ENCODE results near the gene GALK2.
"Not testable (repeated sequence)": the region's sequence is repeated elsewhere in the genome, so short reads cannot be mapped to it uniquely, and the experiment has no call there.

GALK2 gene

GRCh38 chr15:49164865-49165264 lies 5.2 kb upstream of the GALK2 start:
- no peak for DNase-seq (ENCODE audit: low read depth in 2 of 2)

- no peak for DNase-seq (ENCODE audit: low read depth in 2 of 2)
These were observed 2.0 kb upstream of the GALK2 start for GRCh38 chr15:49168016-49168415.

GRCh38 chr15:49171790-49172189 lies 1.7 kb downstream of the GALK2 start:
- no peak for DNase-seq (ENCODE audit: low read depth in 2 of 2)

GRCh38 chr15:49174902-49175301 lies 4.9 kb downstream of the GALK2 start:
- DNase-seq (ENCODE audit: low read depth in 2 of 2): no peak

- not testable (repeated sequence) for DNase-seq (ENCODE audit: low read depth in 2 of 2)
These were observed 5.7 kb downstream of the GALK2 start for GRCh38 chr15:49175582-49176397.

GRCh38 chr15:49178497-49178896 lies 8.4 kb downstream of the GALK2 start:
- no peak for DNase-seq (ENCODE audit: low read depth in 2 of 2)

DNA sequence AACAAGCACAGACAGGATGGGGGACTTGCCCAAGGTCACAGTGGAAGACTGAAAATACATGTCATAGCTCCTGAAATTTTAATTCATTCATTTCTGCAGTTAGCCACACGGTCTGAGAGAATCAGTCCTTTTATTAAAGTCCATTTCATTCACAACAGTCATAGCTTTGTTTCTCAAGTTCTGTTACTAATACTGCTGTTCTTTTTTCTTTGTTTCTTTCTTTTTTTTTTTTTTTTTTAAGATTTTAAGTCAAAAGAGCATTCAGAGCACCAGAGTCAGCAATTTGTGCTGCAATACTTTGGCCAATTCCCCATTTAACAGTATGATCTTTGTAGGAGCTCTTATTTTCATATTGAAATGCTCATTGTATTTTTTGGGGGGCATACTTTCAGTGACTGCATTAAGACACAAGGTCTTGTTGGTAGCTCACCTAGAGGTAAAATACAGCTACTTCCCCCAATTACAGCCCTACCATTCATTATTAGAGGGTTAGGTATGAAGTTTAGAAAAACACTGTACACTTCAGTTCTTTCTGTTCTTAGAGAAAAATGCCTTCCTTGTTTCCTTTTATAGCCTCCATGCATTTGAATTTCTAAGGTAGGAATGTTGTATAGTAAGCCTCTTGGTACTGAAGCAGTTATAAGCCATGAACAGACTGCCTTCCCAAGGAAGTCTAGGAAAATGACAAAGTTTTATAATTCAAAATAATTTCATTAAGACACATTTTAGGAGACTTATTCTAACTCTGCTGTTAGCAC lies 9.6 kb downstream of the GALK2 start:
- DNase-seq (ENCODE audit: low read depth in 2 of 2): no peak

DNA sequence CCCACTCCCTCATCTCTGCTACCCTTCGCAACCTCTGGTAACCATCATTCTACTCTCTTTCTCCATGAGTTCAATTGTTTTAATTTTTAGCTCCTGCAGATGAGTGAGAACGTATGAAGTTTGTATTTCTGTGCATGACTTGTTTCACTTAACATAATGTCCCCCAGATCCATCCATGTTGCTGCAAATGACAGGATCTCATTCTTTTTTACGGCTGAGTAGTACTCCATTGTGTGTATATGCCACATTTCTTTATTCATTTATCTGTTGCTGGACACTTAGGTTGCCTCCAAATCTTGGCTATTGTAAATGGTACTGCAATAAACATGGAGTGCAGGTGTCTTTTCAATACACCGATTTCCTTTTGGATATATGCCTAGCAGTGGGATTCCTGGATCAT lies 12.1 kb downstream of the GALK2 start:
- no peak for DNase-seq (ENCODE audit: low read depth in 2 of 2)

DNA sequence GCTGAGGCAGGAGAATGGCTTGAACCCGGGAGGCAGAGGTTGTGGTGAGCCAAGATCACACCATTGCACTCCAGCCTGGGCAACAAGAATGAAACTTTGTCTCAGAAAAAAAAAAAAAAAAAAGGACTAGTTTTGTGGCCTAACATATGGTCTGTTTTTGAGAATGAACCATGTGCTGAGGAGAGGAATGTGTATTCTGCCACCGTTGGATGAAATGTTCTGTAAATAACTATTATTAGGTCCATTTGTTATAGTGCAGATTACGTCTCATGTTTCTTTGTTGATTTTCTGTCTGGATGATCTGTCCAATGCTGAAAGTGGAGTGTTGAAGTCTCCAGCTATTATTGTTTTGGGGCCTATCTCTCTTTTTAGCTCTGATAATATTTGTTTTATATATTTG lies 13.7 kb downstream of the GALK2 start:
- not testable (repeated sequence) for DNase-seq (ENCODE audit: low read depth in 2 of 2)

- DNase-seq (ENCODE audit: low read depth in 2 of 2): no peak
These were observed 15.4 kb downstream of the GALK2 start for GRCh38 chr15:49185473-49185872.

- no peak for DNase-seq (ENCODE audit: low read depth in 2 of 2)
These were observed 17.6 kb downstream of the GALK2 start for GRCh38 chr15:49187549-49188245.

GRCh38 chr15:49188933-49189332 lies 18.9 kb downstream of the GALK2 start:
- no peak for DNase-seq (ENCODE audit: low read depth in 2 of 2)

GRCh38 chr15:49189631-49190030 lies 19.6 kb downstream of the GALK2 start:
- DNase-seq (ENCODE audit: low read depth in 2 of 2): no peak

- DNase-seq (ENCODE audit: low read depth in 2 of 2): no peak
These were observed 20.5 kb downstream of the GALK2 start for GRCh38 chr15:49190586-49190985.

- no peak for DNase-seq (ENCODE audit: low read depth in 2 of 2)
These were observed 21.8 kb downstream of the GALK2 start for GRCh38 chr15:49191892-49192291.

DNA sequence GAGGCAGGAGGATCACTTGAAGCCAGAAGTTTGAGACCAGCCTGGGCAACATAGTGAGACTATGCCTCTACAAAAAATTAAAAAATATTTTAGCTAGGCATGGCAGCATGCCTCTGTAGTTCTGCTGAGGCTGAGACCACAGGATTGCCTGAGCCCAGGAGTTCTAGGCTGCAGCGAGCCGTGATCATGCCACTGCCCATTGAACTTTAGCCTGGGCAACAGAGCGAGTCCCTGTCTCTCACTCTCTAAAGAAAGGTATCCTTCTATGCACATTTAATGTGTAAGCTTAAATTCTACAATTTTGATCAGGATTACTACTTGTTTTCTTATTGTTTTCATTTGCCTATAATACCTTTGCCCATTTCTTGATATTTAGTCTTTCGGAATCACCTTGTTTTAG lies 26.8 kb downstream of the GALK2 start:
- no peak for DNase-seq (ENCODE audit: low read depth in 2 of 2)

DNA sequence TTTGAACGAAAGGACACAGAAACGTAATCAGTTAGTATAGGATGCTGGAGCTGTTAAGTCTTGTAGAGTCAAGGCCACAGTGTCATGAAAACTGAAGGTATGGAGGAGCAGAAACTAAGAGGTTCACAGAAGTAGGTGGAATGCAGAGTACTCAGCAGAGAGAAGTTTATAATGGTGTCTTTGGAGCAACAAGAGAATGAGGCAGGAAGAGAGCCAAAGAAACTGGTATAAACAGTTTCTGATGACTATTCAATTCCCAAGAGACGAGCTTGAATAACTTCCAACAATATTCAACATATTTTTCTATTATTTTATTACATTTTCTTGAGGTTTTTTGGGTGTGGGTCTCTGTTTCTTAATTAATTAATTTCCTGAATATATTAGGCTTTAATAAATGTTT lies 29.6 kb downstream of the GALK2 start:
- no peak for DNase-seq (ENCODE audit: low read depth in 2 of 2)

- no peak for DNase-seq (ENCODE audit: low read depth in 2 of 2)
These were observed 30.3 kb downstream of the GALK2 start for GRCh38 chr15:49200347-49200746.

DNA sequence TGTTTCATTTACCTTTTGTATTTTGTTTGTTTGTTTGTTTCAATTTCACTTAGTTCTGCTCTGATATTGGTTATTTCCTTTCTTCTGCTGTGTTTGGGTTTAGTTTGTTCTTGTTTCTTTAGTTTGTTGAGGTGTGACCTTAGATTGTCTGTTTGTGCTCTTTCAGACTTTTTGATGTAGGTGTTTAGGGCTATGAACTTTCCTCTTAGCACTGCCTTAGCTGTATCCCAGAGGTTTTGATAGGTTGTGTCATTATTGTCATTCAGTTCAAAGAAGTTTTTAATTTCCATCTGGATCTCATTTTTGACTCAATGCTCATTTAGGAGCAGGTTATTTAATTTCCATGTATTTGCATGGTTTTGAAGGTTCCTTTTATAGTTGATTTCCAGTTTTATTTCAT lies 38.1 kb downstream of the GALK2 start:
- not testable (repeated sequence) for DNase-seq (ENCODE audit: low read depth in 2 of 2)

- no peak for DNase-seq (ENCODE audit: low read depth in 2 of 2)
These were observed 42.9 kb downstream of the GALK2 start for GRCh38 chr15:49212897-49213296.

DNA sequence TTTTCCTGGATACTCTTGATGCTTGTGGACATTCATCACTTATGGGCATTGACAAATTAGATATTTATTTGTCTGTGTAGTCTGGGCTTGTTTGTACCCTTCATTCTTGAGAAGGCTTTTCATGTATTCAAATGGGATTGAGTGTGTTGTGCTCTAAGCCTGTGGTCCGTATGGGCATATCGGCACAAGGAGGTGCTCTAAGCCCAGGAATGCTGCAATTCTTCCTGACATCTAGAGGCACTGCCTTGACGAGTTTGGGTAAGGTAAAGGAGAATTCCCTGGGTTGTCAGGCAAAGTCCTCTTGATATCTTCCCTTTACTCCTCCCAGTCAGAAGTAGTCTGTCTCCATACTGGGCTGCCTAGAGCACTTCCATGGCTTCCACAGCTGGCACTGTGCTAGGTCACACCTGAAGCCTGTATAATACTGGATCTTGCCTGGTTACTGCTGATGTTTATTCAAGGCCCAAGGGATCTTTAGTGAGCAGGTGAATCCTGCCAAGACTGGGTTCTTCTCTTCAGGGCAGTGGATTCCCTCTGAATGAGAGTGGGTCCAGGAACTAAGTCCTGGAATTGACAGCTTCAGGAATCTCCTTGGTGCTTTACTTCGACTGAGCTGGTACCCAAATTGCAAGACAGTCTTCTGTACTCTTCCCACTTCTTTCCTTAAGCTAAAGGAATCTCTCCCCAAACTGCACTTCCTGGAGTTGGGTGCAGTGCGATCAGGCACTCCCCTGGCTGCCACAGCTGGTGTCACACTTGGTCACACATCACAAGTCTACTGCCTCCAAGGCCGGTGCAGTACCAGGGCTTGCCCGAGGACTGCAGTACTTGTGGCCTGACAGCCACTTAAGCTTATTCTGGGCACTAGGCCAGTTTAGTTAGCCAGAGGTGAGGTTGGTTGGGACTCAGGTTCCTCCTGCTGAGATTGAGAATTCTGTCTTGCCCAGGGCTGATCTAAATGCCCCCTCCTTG lies 46.0 kb downstream of the GALK2 start:
- no peak for DNase-seq (ENCODE audit: low read depth in 2 of 2)

All from stimulated activated CD8-positive, alpha-beta memory T cell treated with anti-CD3 and anti-CD28 coated beads, Interleukin-2, amount 100 ng/mL, for 48 hours (primary cell).